ENCODE data around the gene DACT2. TPM values are rescaled to one million over a fixed set of nuclear protein-coding genes. Genes with fewer than 3 reads are reported as not detected.

DACT2 gene
- total RNA-seq, 1 experiment from 2014 or later = not detected

- intact Hi-C loops (cut with micrococcal nuclease) = no loop called here
- Mint-ChIP-seq H3K4me3 (ENCODE audit: unreplicated experiment) (no peak overlapping the region), H3K27me3 (ENCODE audit: insufficient read depth, unreplicated experiment) (peaks cover 59% of the 10 kb centered on the region), H3K4me1 (ENCODE audit: insufficient read depth, unreplicated experiment) (peaks cover 5% of the 10 kb centered on the region), H3K27ac (ENCODE audit: low read depth, unreplicated experiment) (no peak overlapping the region), H3K9me3 (ENCODE audit: unreplicated experiment) (peaks cover 7% of the 10 kb centered on the region), H3K36me3 (ENCODE audit: insufficient read depth, unreplicated experiment) (no peaks in the 10 kb centered on the region)
- BruUV-seq (replicated peaks) = no TSS peak
- CTCF ChIA-PET = no interaction called here
- DNase-seq (ENCODE audit: unreplicated experiment) = peak; percentile 71
- TF ChIP-seq CTCF (IDR thresholded peaks at IDR 0.05; ENCODE audit: unreplicated experiment) = no peak
- POLR2A ChIA-PET = interaction anchor here (0.8 to 1.6 kb wide), 2 partner anchors 9 to 165 kb away, joined by 3 read pairs; no protein-coding TSS in a partner anchor
Observed at GRCh38 chr6:168322966-168323365, 3.4 kb upstream of the DACT2 start.

DNA sequence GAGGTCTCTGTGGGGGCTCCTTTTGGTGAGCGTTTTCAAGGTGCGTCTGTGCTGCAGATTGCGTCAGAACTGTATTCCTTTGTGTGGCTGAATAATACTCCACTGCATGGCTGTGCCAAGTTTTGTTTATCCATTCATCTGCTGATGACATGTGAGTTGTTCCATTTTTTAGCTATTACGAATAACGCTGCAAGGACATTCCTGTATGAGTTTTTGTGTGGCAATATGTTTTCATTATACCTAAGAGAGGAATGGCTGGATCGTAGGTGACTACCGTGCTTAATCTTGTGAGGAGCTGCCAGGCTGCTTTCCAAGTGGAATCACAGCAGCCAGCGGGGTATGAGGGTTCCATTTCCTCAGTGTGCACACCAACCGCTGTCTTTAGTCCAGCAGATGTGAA lies 1.1 kb upstream of the DACT2 start:
- no peak overlapping the region for H3K27ac Mint-ChIP-seq (ENCODE audit: low read depth, unreplicated experiment)
- TF ChIP-seq CTCF (IDR thresholded peaks at IDR 0.05; ENCODE audit: unreplicated experiment) = no peak
- intact Hi-C loops (cut with micrococcal nuclease) = no loop called here
- H3K36me3 Mint-ChIP-seq (ENCODE audit: insufficient read depth, unreplicated experiment) = no peaks in the 10 kb centered on the region
- peaks cover 5% of the 10 kb centered on the region for H3K4me1 Mint-ChIP-seq (ENCODE audit: insufficient read depth, unreplicated experiment)
- ChIA-PET POLR2A (no interaction called here), CTCF (no interaction called here)
- peak; percentile 93 for DNase-seq (ENCODE audit: unreplicated experiment)
- no peak overlapping the region for H3K4me3 Mint-ChIP-seq (ENCODE audit: unreplicated experiment)
- H3K9me3 Mint-ChIP-seq (ENCODE audit: unreplicated experiment) = peaks cover 7% of the 10 kb centered on the region
- H3K27me3 Mint-ChIP-seq (ENCODE audit: insufficient read depth, unreplicated experiment) = peaks cover 40% of the 10 kb centered on the region
- BruUV-seq (replicated peaks) = no TSS peak

GRCh38 chr6:168318579-168319278 lies 848 bp downstream of the DACT2 start:
- peaks cover 5% of the 10 kb centered on the region for H3K4me1 Mint-ChIP-seq (ENCODE audit: insufficient read depth, unreplicated experiment)
- CTCF ChIA-PET = interaction anchor here (0.6 kb wide), 1 partner anchor 897 kb away, joined by 3 read pairs; no protein-coding TSS in a partner anchor
- no peak for DNase-seq (ENCODE audit: unreplicated experiment)
- H3K27me3 Mint-ChIP-seq (ENCODE audit: insufficient read depth, unreplicated experiment) = peaks cover 32% of the 10 kb centered on the region
- POLR2A ChIA-PET = no interaction called here
- no peak overlapping the region for H3K4me3 Mint-ChIP-seq (ENCODE audit: unreplicated experiment)
- H3K36me3 Mint-ChIP-seq (ENCODE audit: insufficient read depth, unreplicated experiment) = no peaks in the 10 kb centered on the region
- peaks cover 7% of the 10 kb centered on the region for H3K9me3 Mint-ChIP-seq (ENCODE audit: unreplicated experiment)
- no peak for TF ChIP-seq CTCF (IDR thresholded peaks at IDR 0.05; ENCODE audit: unreplicated experiment)
- intact Hi-C loops (cut with micrococcal nuclease) = no loop called here
- BruUV-seq (replicated peaks) = no TSS peak
- H3K27ac Mint-ChIP-seq (ENCODE audit: low read depth, unreplicated experiment) = no peak overlapping the region

GRCh38 chr6:168318090-168318489 lies 1.5 kb downstream of the DACT2 start:
- no peak overlapping the region for H3K27ac Mint-ChIP-seq (ENCODE audit: low read depth, unreplicated experiment)
- H3K4me1 Mint-ChIP-seq (ENCODE audit: insufficient read depth, unreplicated experiment) = peaks cover 4% of the 10 kb centered on the region
- H3K4me3 Mint-ChIP-seq (ENCODE audit: unreplicated experiment) = no peak overlapping the region
- TF ChIP-seq CTCF (IDR thresholded peaks at IDR 0.05; ENCODE audit: unreplicated experiment) = no peak
- CTCF ChIA-PET = no interaction called here
- intact Hi-C loops (cut with micrococcal nuclease) = no loop called here
- no peaks in the 10 kb centered on the region for H3K36me3 Mint-ChIP-seq (ENCODE audit: insufficient read depth, unreplicated experiment)
- no TSS peak for BruUV-seq (replicated peaks)
- POLR2A ChIA-PET = no interaction called here
- H3K9me3 Mint-ChIP-seq (ENCODE audit: unreplicated experiment) = peaks cover 7% of the 10 kb centered on the region
- peaks cover 26% of the 10 kb centered on the region for H3K27me3 Mint-ChIP-seq (ENCODE audit: insufficient read depth, unreplicated experiment)
- DNase-seq (ENCODE audit: unreplicated experiment) = no peak

All from MCF 10A (cell line).